Measurements from ENCODE around the gene EFNA4.
A peak's percentile ranks its signal among the peaks of the same experiment; 100 is the strongest.

The EFNA4 gene

GRCh38 chr1:155061381-155062150 lies 2.0 kb upstream of the EFNA4 start:
- H3K9me3 ChIP-seq (ENCODE audit: control insufficient read depth, low read depth, low read length) = no peaks in the 10 kb centered on the region
- H3K4me3 ChIP-seq (ENCODE audit: low read length) = peak overlapping the region; percentile 89
- no peak overlapping the region for H3K27ac ChIP-seq (ENCODE audit: low read length)
- H3K36me3 ChIP-seq (ENCODE audit: control insufficient read depth, low read depth, low read length) = peaks cover 8% of the 10 kb centered on the region
- no peak overlapping the region for H3K9ac ChIP-seq (ENCODE audit: low read length)
- H3K4me1 ChIP-seq (ENCODE audit: control insufficient read depth, low read depth, low read length) = peaks cover 18% of the 10 kb centered on the region
- peaks cover 6% of the 10 kb centered on the region for H3K27me3 ChIP-seq (ENCODE audit: control insufficient read depth, insufficient read depth, low read length)

- H3K4me1 ChIP-seq (ENCODE audit: control insufficient read depth, low read depth, low read length) = peaks cover 18% of the 10 kb centered on the region
Measured at GRCh38 chr1:155062151-155062686, 1.3 kb upstream of the EFNA4 start.

GRCh38 chr1:155062702-155063411 lies 683 bp upstream of the EFNA4 start:
- Histone ChIP-seq H3K27ac (ENCODE audit: low read length) (no peak overlapping the region), H3K27me3 (ENCODE audit: control insufficient read depth, insufficient read depth, low read length) (peaks cover 6% of the 10 kb centered on the region), H3K36me3 (ENCODE audit: control insufficient read depth, low read depth, low read length) (peaks cover 9% of the 10 kb centered on the region), H3K4me3 (ENCODE audit: low read length) (peak overlapping the region; percentile 89), H3K9ac (ENCODE audit: low read length) (no peak overlapping the region), H3K9me3 (ENCODE audit: control insufficient read depth, low read depth, low read length) (no peaks in the 10 kb centered on the region), H3K4me1 (ENCODE audit: control insufficient read depth, low read depth, low read length) (peaks cover 18% of the 10 kb centered on the region)

More at GRCh38 chr1:155062151-155062686, 1.3 kb upstream of the EFNA4 start:
- Histone ChIP-seq H3K36me3 (ENCODE audit: control insufficient read depth, low read depth, low read length) (peaks cover 10% of the 10 kb centered on the region), H3K27me3 (ENCODE audit: control insufficient read depth, insufficient read depth, low read length) (peaks cover 6% of the 10 kb centered on the region), H3K9ac (ENCODE audit: low read length) (no peak overlapping the region), H3K27ac (ENCODE audit: low read length) (no peak overlapping the region), H3K4me3 (ENCODE audit: low read length) (peak overlapping the region; percentile 89), H3K9me3 (ENCODE audit: control insufficient read depth, low read depth, low read length) (no peaks in the 10 kb centered on the region)

GRCh38 chr1:155064111-155064831 lies 731 bp downstream of the EFNA4 start:
- H3K9me3 ChIP-seq (ENCODE audit: control insufficient read depth, low read depth, low read length) = no peaks in the 10 kb centered on the region
- peaks cover 12% of the 10 kb centered on the region for H3K36me3 ChIP-seq (ENCODE audit: control insufficient read depth, low read depth, low read length)
- H3K27ac ChIP-seq (ENCODE audit: low read length) = no peak overlapping the region
- peaks cover 6% of the 10 kb centered on the region for H3K27me3 ChIP-seq (ENCODE audit: control insufficient read depth, insufficient read depth, low read length)
- H3K4me3 ChIP-seq (ENCODE audit: low read length) = peak overlapping the region; percentile 89
- peak overlapping the region; percentile 82 for H3K9ac ChIP-seq (ENCODE audit: low read length)
- H3K4me1 ChIP-seq (ENCODE audit: control insufficient read depth, low read depth, low read length) = peaks cover 18% of the 10 kb centered on the region

GRCh38 chr1:155064832-155065429 lies 1.4 kb downstream of the EFNA4 start:
- Histone ChIP-seq H3K4me1 (ENCODE audit: control insufficient read depth, low read depth, low read length) (peaks cover 18% of the 10 kb centered on the region), H3K9me3 (ENCODE audit: control insufficient read depth, low read depth, low read length) (no peaks in the 10 kb centered on the region), H3K27me3 (ENCODE audit: control insufficient read depth, insufficient read depth, low read length) (peaks cover 6% of the 10 kb centered on the region), H3K27ac (ENCODE audit: low read length) (no peak overlapping the region), H3K9ac (ENCODE audit: low read length) (no peak overlapping the region), H3K36me3 (ENCODE audit: control insufficient read depth, low read depth, low read length) (peaks cover 12% of the 10 kb centered on the region), H3K4me3 (ENCODE audit: low read length) (peak overlapping the region; percentile 89)

- no peaks in the 10 kb centered on the region for H3K9me3 ChIP-seq (ENCODE audit: control insufficient read depth, low read depth, low read length)
- H3K36me3 ChIP-seq (ENCODE audit: control insufficient read depth, low read depth, low read length) = peaks cover 12% of the 10 kb centered on the region
- peaks cover 21% of the 10 kb centered on the region for H3K27me3 ChIP-seq (ENCODE audit: control insufficient read depth, insufficient read depth, low read length)
- no peak overlapping the region for H3K9ac ChIP-seq (ENCODE audit: low read length)
- no peak overlapping the region for H3K27ac ChIP-seq (ENCODE audit: low read length)
- peaks cover 28% of the 10 kb centered on the region for H3K4me1 ChIP-seq (ENCODE audit: control insufficient read depth, low read depth, low read length)
- no peak overlapping the region for H3K4me3 ChIP-seq (ENCODE audit: low read length)
Measured at GRCh38 chr1:155066777-155067176, 3.2 kb downstream of the EFNA4 start.

GRCh38 chr1:155068599-155068998 lies 5.1 kb downstream of the EFNA4 start:
- H3K36me3 ChIP-seq (ENCODE audit: control insufficient read depth, low read depth, low read length) = peaks cover 12% of the 10 kb centered on the region
- no peak overlapping the region for H3K9ac ChIP-seq (ENCODE audit: low read length)
- peaks cover 26% of the 10 kb centered on the region for H3K27me3 ChIP-seq (ENCODE audit: control insufficient read depth, insufficient read depth, low read length)
- H3K27ac ChIP-seq (ENCODE audit: low read length) = no peak overlapping the region
- H3K4me1 ChIP-seq (ENCODE audit: control insufficient read depth, low read depth, low read length) = peaks cover 30% of the 10 kb centered on the region
- H3K9me3 ChIP-seq (ENCODE audit: control insufficient read depth, low read depth, low read length) = no peaks in the 10 kb centered on the region
- no peak overlapping the region for H3K4me3 ChIP-seq (ENCODE audit: low read length)

GRCh38 chr1:155069551-155070157 lies 6.1 kb downstream of the EFNA4 start:
- no peaks in the 10 kb centered on the region for H3K9me3 ChIP-seq (ENCODE audit: control insufficient read depth, low read depth, low read length)
- H3K4me3 ChIP-seq (ENCODE audit: low read length) = peak overlapping the region; percentile 68
- H3K9ac ChIP-seq (ENCODE audit: low read length) = no peak overlapping the region
- H3K27me3 ChIP-seq (ENCODE audit: control insufficient read depth, insufficient read depth, low read length) = peaks cover 26% of the 10 kb centered on the region
- no peak overlapping the region for H3K27ac ChIP-seq (ENCODE audit: low read length)
- peaks cover 26% of the 10 kb centered on the region for H3K4me1 ChIP-seq (ENCODE audit: control insufficient read depth, low read depth, low read length)
- peaks cover 12% of the 10 kb centered on the region for H3K36me3 ChIP-seq (ENCODE audit: control insufficient read depth, low read depth, low read length)

- Histone ChIP-seq H3K36me3 (ENCODE audit: control insufficient read depth, low read depth, low read length) (peaks cover 12% of the 10 kb centered on the region), H3K4me3 (ENCODE audit: low read length) (peak overlapping the region; percentile 68), H3K27me3 (ENCODE audit: control insufficient read depth, insufficient read depth, low read length) (peaks cover 26% of the 10 kb centered on the region), H3K27ac (ENCODE audit: low read length) (no peak overlapping the region), H3K4me1 (ENCODE audit: control insufficient read depth, low read depth, low read length) (peaks cover 21% of the 10 kb centered on the region), H3K9ac (ENCODE audit: low read length) (peak overlapping the region; percentile 46), H3K9me3 (ENCODE audit: control insufficient read depth, low read depth, low read length) (no peaks in the 10 kb centered on the region)
Measured at GRCh38 chr1:155070158-155070621, 6.7 kb downstream of the EFNA4 start.

GRCh38 chr1:155070721-155071569 lies 7.4 kb downstream of the EFNA4 start:
- H3K27me3 ChIP-seq (ENCODE audit: control insufficient read depth, insufficient read depth, low read length) = peaks cover 26% of the 10 kb centered on the region
- peak overlapping the region; percentile 68 for H3K4me3 ChIP-seq (ENCODE audit: low read length)
- H3K9ac ChIP-seq (ENCODE audit: low read length) = peak overlapping the region; percentile 46
- no peak overlapping the region for H3K27ac ChIP-seq (ENCODE audit: low read length)
- H3K9me3 ChIP-seq (ENCODE audit: control insufficient read depth, low read depth, low read length) = no peaks in the 10 kb centered on the region
- peaks cover 21% of the 10 kb centered on the region for H3K4me1 ChIP-seq (ENCODE audit: control insufficient read depth, low read depth, low read length)
- H3K36me3 ChIP-seq (ENCODE audit: control insufficient read depth, low read depth, low read length) = peaks cover 12% of the 10 kb centered on the region
